ENCODE measurements around the gene VSTM2B.
"Not testable (repeated sequence)": the region's sequence is repeated elsewhere in the genome, so short reads cannot be mapped to it uniquely, and the experiment has no call there.

Gene VSTM2B

DNA sequence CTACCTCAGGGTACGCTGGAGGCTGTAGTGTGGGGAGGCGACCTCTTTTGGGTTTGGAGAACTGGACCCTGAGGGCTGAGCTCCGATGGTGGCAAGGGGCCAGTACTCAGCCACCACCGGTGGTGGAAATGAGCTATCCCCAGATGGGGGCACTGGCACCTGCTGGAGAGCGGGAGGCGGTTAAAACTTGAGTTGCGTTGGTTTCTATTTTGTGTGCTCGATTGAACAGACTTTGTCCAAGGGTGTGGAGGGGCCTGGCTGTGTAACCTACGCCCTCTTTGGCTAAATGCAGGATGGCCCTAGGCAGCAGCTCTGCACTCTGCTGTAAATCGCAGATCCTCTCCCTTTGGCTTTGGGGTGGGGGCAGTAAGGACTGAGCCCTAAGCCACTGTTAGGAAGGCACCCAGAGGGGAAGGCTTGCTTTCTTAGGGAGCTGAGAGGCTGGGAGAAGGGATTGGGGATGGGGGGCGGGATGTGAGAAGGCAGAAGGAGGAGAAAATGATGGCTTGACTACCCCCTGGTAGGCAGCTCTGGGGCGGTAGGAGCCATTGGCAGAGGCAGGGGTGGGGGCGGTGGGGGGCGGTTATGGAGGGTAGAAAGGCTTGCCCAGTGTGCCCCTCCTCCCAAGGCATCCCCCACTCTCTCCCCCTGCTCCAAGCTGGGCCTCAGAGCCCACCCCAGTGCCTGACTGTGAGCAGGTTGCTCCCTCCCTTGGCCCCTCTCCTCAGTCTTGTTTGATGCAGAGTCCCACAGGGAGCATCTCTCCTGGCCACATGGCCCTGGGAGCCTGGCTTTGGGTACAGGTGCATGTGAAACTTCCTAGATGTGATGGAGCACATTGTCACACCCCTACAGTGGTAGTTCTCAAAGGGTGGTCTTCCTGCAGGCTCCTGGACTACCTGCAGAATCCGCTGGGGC, 5.0 kb downstream of the VSTM2B start:
- DNase-seq (ENCODE audit: low read depth), result no peak

DNA sequence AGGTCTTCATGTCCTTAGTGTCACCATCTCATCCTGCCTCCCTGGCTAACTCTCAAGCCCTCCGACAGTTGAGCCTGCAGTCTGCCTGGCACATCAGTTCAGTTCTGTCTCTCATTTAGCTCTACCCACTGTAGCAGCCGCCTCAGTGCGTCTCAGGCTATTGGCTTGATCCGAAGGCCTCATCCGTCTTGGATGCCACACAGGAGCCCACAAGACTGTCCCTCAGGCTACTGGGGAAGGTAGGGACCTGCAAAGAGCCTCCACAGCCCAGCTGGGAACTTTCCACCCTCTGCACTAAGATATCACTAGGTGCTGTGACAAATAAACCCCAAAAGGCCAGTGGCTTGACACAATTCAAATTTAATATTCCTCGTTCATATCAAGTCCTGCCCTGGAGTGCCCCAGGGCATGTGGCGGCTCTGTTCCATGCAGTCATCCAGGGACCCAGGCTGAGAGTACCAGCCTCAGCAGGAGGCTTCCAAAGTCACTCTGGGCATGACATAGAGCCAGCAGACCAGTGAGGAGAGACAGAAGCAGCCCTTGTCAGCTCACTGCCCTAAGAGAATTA, 5.7 kb downstream of the VSTM2B start:
- no peak for DNase-seq (ENCODE audit: low read depth)

DNA sequence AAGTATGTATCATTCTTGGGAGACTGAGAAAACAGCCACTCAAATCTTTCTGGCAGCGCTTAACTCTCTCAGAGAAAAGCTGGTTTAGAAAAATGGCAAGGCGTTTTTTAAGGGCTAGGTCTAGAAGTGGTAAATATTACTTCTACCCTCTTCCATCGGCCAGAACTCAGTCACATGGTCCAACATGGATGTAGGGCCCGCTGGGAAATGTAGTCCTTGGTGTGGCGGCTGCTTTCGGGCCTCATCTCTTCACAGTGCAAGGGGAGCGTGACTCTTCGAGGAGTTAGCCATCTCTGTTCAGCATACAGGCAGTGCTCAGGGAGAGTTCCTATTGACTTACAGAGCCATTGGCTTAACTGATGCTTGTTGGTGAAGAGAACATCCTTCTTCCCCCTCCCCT, 6.3 kb downstream of the VSTM2B start:
- DNase-seq (ENCODE audit: low read depth), result no peak

DNA sequence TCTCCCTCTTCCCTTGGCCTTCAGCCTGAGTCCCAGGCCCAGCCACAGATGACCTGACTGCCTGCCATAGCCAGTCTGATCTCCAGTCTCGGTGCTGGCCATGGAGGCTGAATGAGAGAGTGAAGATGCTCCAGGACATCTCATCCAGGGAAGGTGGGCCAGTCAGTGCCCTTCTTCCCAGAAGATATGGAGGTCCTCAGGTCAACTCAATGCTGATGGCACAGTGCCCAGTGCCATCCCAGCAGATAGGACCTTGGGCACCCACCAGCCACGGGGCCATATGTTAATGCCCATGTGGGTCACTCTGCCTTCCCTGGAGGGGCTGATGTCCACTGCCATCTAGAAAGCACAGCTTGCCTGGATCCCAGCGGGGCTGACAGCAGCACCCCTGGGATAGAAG, 7.2 kb downstream of the VSTM2B start:
- no peak for DNase-seq (ENCODE audit: low read depth)

DNA sequence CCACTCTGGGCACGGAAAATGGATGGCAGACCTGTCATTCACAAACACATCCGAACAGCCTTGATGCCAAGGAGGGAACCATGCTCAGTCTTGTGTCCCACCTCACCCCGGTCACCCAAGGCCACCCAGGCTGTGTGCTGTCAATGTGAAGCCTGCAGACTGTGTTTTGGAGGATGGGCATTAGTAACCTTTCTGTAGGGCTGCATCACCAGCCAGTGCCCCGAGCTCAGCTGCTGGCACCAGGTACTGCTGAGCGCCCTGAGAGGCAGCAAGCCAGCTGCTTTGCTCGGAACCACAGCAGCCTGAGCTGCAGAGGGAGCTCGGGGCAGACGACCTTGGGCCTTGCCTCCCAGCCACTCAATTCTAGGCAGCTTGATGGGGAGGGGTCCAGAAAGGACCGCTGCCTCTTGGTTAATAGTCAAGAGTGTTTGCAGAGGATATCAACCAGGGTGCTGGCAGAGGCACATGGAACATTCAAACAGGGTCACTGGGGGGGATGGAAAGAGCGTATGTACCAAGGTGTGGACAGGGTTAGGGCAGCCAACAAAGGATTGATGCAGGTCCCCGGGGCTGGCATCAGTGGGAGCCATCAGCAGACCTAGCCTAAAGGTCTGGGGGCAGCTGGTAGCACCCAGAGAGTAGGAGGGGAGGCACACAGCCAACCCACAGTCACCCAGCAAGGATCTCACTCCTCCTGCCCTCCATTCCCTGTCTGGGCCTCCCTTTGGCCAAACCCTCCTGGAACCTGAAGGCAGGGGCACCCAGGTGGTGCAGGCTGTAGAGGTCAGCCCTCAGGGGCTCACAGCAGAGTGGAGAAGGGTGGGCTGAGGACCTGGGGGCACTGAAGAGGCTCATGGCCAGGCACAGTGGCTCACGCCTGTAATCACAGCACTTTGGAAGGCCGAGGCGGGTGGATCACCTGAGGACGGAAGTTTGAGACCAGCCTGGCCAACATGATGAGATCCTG, 8.1 kb downstream of the VSTM2B start:
- DNase-seq (ENCODE audit: low read depth), result no peak

DNA sequence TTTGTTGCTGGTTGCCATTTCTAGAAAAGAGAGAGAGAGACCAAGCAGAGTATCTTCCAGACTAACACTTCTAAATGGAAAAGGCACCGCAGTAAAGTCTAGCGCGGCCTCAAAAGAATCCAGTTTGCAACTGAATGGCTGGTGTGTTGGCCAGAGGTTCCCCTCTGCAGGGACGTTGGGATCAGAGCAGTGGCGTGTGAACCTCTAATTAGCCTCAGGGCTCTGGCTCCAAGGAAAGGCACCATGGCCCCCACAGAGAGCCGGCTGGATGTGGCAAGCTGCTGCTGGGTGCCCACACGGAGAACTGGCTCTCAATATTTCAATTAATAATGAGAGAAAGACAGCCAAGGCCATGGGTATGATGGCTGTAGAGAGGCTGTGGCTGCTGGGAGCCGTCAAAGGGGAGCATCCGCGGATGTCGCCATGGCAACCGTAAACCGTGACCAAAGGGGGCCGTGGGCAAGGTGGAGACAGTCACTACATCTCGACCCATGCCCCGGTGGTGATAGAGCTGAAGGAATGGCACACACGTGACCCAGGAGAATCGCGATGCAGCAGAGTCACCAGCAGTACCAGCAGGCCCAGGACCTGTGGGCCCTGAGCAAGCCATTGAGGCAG, 9.5 kb downstream of the VSTM2B start:
- DNase-seq (ENCODE audit: low read depth), result no peak

DNA sequence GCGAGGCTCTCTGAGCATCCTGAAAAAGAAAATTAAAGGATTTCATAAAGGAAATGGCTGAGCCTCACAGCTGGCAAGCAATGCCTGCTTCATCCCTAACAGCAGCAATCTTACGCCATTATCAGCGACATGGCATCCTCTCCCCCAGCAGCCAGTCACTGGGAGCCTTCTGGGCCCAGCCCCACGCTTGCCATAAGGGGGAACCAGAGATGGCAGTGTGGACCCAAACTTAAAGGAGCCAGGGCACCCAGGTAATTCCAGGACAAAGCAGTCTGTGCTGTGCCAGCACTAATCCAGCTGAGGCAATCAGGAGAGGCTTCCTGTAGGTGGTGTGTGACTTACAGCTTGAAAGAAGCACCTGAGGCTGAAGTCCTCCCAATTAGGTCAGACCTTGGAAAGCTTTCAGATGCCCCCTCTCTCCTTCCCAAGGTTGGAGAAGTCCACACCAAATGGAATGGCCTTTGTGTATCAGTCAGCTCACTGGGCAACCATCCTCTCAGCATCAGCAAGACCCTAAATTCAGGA, 10.3 kb downstream of the VSTM2B start:
- no peak for DNase-seq (ENCODE audit: low read depth)

DNA sequence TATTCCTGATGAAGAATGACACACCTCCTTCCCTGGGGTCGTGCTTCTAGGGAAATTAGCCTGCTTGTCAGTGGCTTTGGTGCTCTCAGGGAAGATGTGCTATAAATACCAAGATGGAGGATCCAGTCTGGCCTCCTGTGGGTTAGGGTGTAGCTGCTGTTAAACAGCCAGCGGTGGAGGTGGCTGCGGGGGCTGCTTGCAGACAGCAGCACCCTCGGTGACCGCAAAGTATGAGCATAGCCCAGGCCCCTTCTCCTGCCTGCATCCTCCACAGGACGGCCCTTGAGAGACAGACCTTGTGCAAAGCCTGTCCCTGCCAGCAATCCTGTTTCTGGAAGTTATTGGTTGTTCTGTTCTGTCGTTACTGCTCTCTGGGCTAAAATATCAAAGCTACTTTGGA, 11.4 kb downstream of the VSTM2B start:
- no peak for DNase-seq (ENCODE audit: low read depth)

DNA sequence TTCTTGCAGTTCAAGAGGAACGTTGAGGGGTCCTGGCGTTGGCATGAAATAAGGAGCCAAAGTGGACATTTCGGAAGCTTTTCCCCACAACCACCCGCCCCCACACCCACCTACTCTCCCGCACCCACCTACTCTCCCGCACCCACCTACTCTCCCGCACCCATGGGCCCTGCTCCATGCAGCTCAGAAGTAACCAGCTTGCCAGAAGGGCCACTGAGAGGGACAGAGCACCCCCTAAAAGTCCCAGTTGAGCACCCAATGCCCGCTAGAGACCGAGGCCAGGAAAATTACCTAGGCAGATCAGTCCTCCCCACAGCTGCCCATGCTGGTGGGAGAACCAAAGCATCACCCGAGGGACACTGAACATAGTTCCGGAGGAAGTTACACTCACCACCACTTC, 11.8 kb downstream of the VSTM2B start:
- no peak for DNase-seq (ENCODE audit: low read depth)

DNA sequence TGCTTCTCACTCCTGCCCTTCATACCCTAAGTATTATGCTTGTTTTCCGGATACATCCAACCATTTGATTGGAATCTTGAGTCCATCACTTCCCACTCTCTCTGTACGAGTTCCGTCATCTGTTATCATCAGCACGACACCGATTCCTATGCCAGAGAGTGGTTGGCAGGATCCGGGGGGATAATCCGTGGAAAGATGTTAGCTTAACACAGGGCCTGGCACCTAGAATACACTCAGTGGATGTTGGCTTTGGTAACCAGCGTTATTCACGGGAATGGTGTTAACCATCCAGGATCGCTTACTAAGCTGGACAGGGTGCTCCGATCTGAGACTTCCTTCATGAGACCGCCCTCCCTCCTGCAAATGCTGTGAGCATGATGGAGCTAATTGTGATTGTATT, 12.4 kb downstream of the VSTM2B start:
- DNase-seq (ENCODE audit: low read depth), result no peak

DNA sequence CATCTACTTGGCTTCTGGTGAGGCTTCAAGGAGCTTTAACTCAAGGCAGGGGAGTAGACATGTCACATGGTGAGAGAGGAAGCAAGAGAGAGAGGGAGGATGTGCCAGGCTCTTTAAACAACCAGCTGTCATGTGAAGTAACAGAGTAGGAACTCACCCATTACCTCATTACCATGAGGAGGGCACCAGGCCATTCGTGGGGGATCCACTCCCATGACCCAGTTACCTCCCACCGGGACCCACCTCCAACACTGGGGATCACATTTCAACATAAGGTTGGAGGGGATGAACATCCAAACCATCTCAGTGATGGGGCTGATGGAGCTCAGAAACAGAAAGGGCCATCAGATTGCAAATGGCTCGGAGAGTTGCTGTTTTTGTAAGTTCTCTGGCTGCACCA, 12.9 kb downstream of the VSTM2B start:
- DNase-seq (ENCODE audit: low read depth), result no peak

DNA sequence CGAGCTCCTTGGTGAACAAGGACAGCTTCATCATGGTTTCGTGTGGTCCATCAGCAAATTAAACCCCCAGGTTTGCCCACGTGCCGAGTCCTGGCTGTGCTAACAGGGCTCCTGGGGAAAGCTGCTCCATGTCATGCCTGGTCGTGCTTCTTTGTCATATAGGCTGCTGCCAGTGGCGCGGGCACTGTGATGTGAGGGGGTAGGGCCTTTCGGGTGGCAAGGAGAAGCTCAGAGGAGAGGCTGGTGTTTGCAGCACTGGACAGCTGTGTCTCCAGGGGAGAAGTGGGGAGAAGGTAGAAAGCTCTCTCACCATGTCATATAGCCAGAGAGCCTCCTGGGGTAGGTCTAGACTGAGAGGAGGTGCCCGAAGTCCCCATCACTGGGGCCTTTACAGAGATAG, 13.3 kb downstream of the VSTM2B start:
- no peak for DNase-seq (ENCODE audit: low read depth)

DNA sequence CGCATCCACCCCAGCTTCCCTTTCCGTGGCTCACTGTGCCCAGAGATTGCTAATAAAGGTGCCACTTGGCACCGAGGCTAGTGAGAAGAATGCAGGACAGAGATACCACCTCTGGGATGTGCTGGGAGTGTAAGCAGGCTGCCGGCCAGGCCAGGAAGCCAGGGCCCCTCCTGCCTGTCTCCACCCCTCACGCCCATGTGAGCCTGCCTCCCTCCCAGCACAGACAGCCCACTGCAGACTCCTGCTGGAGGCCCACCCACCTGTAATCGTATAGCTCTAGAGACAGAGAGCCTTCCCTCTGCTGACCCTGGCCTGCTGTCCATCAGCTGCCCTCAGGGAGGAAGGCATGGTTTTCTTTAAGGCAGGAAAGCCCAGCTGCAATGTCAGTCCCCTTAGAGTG, 13.9 kb downstream of the VSTM2B start:
- no peak for DNase-seq (ENCODE audit: low read depth)

DNA sequence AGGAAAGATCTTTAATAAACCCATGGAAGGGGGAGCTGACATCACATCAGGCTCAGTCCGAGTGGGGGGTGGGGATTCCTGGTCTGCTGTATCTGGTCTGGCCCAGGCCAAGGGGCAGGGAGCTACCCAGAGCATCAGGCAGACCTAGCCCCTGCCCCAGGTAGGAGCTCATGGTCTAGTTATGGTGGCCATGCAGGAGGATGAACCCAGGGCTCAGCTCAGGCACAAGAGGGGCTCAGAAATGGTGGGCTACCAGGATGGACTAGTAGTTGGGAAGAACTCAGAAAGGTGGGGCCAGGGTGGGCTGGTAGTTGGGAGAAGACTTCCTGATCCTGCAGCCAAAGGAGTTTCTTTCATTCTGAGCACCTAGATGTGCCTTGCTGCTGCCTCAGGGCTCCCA, 14.3 kb downstream of the VSTM2B start:
- no peak for DNase-seq (ENCODE audit: low read depth)

DNA sequence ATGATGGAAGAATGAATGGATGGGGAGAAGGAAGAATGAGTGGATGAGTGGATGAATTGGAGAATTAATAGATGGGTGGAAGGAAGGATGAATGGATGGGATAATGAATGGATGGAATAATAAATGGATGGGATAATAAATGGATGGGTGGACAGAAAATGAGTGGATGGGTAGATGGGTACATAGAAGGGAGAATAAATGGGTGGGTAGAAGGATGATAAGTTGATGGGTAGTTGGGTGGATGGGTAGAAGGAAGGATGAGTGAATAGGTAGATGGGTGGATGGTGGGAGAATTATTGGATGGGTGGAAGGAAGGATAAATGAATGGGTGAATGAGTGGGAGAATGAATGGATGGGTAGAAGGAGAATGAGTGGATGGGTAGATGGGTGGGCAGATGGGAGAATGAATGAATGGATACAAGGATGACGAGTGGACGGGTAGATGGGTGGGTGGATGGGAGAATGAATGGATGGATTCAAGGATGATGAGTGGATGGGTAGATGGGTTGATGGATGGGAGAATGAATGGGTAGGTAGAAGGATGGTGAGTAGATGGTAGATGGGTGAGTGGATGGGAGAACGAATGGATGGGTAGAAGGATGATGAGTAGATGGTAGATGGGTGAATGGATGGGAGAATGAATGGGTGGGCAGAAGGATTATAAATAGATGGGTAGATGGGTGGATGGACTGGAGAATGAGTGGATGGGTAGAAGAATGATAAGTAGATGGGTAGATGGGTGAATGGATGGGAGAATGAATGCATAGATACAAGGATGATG, 15.9 kb downstream of the VSTM2B start:
- DNase-seq (ENCODE audit: low read depth), result no peak

DNA sequence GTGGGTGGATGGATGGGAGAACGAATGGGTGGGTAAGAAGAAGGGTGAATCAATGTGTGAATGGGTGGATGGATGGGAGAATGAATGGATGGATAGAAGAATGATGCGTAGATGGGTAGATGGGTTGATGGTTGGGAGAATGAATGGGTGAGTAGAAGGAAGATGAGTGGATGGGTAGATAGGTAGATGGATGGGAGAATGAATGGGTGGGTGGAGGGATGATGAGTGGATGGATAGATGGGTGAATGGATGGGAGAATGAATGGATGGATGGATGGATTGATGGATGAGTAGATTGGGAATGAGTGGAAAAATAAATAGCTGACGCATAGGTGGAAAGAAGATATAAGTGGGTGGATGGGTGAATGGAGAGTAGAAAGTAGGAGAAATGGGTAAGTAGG, 16.5 kb downstream of the VSTM2B start:
- DNase-seq (ENCODE audit: low read depth), result no peak

DNA sequence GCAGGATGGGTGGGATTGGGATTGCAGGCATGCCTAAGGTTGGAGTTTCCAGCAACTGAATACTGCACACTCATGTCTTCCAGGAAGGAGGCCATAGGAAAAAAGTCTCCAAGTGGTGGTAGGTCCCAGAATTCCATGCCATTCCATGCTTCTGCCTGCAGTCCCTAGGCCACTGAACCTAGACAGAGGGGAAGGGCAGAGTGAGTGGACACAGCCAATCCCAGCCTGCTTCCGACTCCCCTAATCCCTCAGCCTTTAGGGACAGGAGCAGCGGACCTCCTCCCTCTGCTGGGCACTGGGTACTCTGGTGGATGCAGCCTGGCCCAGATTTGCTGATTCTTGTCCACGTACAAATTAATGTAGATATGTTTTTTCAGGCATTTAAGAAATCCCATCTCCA, 17.0 kb downstream of the VSTM2B start:
- no peak for DNase-seq (ENCODE audit: low read depth)

DNA sequence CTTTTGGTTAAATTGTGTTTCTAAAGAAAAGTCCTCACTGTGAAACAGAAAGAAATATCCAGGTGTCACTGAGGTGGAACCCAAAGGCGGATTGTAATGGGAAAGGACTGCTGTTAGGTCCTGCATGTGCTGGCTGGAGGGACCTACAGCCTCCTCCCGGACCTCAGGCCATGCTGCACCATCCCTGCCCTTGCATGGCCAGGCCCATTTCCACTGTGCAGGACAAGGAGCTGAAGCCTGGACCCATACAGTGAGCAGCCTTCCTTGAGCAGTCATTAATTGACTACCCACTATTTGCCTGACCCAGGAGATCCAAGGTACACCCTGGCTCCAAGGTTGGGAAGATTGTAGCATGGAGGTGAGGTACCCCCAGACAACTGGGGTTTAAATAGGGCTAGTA, 17.6 kb downstream of the VSTM2B start:
- DNase-seq (ENCODE audit: low read depth), result no peak

DNA sequence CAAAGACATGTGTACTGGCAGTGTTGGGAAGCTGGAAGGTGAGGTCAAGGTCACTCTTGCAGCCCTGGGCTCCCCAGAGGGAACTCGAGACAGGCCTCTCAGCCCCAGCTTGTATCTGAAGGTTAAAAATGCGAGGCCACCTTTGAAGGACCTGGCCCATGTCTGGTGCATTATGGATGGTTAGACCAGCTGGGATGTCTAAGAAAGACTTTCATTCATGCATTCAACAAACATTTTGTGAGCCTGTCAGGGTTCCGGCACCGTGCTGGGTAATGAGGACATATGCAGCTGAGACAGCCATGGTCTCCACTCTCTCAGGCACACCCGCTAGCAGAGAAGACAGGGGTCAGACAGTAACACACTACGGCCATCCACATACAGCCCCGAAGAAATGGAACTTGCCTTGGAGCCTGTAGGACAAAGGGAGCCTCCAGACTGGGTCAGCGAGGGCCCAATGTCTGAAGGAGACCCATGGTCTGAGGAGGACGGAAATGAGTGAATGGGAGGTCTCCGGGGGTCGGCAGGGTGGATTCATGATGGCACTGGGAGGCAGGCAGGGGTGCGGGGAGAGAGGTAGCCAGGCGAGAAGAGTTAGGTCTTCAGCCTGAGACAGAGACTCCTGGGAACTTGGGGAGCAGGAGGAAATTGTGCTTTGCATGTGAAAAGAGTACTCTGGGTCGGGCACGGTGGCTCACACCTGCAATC, 19.0 kb downstream of the VSTM2B start:
- DNase-seq (ENCODE audit: low read depth), result no peak

DNA sequence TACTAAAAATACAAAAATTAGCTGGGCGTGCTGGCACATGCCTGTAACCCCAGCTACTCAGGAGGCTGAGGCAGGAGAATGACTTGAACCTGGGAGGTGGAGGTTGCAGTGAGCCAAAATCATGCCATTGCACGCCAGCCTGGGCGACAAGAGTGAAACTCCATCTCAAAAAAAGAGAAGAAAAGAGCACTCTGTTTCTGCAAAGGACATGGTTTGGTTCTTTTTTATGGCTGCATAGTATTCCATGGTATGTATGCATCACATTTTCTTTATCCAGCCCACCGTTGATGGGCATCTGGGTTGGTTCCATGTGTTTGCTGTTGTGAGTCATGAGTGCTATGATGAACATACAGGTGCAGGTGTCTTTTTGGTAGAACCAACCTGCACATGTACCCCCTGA, 19.7 kb downstream of the VSTM2B start:
- not testable (repeated sequence) for DNase-seq (ENCODE audit: low read depth)

All from activated T-cell treated with anti-CD3 and anti-CD28 coated beads for 24 hours (primary cell).